GM12878 (cell line): ENCODE data around the gene APBA1.

Experiments
- BRCA1 ChIP-seq: IDR thresholded peaks from 2 replicates; pipeline ENCODE4 v1.6.1; 2011; ENCODE audit warnings: low read depth, low read length, improper control_type of control experiment
- POLR2AphosphoS5 ChIP-seq: IDR thresholded peaks from 2 replicates; pipeline ENCODE4 v1.6.1; 2011; ENCODE audit warnings: mild to moderate bottlenecking, low read length, inconsistent platforms
- SPI1 ChIP-seq: IDR thresholded peaks from 2 replicates; pipeline ENCODE4 v1.6.1; 2011; ENCODE audit warnings: low read depth, mild to moderate bottlenecking, low read length, moderate library complexity, borderline replicate concordance; ENCODE audit not compliant: insufficient read depth
- TF ChIP-seq, protein P1 (sequence below), 3 experiments: IDR thresholded peaks in 2 of 3; conservative IDR thresholded peaks in 1 of 3; 2 replicates each; pipeline ENCODE4 v1.5.1; 2011; ENCODE audit warnings: low read depth in 3 of 3, low read length in 3 of 3, mild to moderate bottlenecking in 3 of 3, control low read depth in 2 of 3, moderate library complexity in 2 of 3, inconsistent platforms in 1 of 3, mixed read lengths in 1 of 3; ENCODE audit not compliant: control insufficient read depth in 2 of 3, insufficient read depth in 1 of 3; ENCODE audit errors: extremely low read depth in 1 of 3
- TF ChIP-seq, protein P2 (sequence below): IDR thresholded peaks from 2 replicates; pipeline ENCODE4 v1.6.1; 2012; ENCODE audit warnings: low read depth, low read length, improper control_type of control experiment

DNA sequence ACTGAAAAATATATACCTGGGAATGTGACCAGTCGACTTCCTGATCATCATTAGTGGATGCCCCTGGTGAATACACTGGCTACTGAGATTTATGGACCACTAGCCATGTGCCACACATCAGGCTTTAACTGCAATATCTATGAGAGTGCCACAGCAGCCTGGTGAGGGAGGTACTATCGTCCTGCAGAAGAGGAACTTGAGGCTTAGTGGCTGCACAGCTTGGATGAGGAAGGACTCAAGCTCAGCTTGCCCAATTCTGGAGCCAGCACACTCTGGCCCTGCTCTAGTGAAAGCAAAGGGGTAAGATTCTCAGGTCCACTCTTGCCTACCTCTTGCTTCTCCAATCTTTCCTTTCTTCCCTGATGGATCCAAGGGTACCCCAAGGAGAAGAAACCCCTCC lies 217.8 kb downstream of the APBA1 start:
- TF ChIP-seq POLR2AphosphoS5 = no peak
- no peak for TF ChIP-seq BRCA1
- TF ChIP-seq, protein P1, sequence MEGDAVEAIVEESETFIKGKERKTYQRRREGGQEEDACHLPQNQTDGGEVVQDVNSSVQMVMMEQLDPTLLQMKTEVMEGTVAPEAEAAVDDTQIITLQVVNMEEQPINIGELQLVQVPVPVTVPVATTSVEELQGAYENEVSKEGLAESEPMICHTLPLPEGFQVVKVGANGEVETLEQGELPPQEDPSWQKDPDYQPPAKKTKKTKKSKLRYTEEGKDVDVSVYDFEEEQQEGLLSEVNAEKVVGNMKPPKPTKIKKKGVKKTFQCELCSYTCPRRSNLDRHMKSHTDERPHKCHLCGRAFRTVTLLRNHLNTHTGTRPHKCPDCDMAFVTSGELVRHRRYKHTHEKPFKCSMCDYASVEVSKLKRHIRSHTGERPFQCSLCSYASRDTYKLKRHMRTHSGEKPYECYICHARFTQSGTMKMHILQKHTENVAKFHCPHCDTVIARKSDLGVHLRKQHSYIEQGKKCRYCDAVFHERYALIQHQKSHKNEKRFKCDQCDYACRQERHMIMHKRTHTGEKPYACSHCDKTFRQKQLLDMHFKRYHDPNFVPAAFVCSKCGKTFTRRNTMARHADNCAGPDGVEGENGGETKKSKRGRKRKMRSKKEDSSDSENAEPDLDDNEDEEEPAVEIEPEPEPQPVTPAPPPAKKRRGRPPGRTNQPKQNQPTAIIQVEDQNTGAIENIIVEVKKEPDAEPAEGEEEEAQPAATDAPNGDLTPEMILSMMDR (IDR thresholded peaks at IDR 0.05 in 2 of 3, conservative IDR thresholded peaks at IDR 0.05 in 1 of 3; ENCODE audit: control insufficient read depth in 2 of 3, extremely low read depth in 1 of 3, insufficient read depth in 1 of 3, low read depth in 3 of 3, low read length in 3 of 3) = no peak
- no peak for TF ChIP-seq SPI1
- TF ChIP-seq, protein P2, sequence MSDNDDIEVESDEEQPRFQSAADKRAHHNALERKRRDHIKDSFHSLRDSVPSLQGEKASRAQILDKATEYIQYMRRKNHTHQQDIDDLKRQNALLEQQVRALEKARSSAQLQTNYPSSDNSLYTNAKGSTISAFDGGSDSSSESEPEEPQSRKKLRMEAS = no peak
